ENCODE results near the gene FSTL5. TPM values are rescaled to one million over a fixed set of nuclear protein-coding genes. Genes with fewer than 3 reads are reported as not detected.

Gene FSTL5
- not detected in 2 replicates for total RNA-seq (2021)
- long read RNA-seq = 0 reads

DNA sequence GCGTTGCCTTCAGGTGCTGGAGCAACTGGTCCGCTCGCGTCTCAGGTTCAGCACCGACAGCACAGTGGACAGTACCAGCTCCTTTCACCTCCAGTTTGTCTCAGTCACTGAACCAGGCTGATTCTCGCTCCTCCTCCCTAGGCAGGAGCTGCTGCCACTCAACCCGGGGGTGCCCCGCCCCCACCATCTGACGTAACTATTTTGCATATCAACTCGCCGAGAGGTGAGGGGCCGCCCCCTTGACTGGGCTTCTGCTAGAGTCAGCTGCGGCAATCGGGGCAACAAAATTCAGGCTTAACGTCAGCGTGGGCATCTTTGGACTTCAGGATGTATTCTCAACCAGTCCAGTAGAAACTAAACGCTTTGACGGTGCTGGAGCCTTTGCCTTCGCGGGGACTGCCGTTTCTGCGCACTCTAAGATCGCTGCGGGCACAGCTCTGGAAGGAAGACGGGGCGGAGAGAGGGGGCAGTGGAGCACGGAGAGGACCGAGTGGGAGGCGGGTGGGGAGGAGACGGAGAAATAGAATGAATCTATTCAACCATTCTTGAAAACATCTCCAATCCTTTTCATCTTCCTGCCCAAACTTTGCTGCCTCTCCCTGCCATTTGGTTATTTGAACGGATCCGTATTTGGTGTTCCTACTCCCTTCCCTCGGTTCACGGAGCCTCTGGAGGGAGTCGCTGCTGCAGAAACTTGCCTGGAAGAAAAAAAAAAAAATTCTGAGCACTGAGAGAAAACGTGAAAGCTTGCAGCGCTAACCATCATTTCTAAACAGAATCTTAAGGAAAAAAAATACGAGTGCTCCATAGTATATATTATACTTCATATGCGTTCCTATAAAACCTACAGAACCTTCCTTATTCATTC, at the start of gene FSTL5:
TSS of gene FSTL5 (minus strand) at position 109 of the 868 bp plus-strand sequence. CDS start 52,604 bp downstream, outside the sequence.
- peak within 1 kb of the TSS; percentile 65 for H3K9ac ChIP-seq (ENCODE audit: extremely low read depth, insufficient read length, low read length)

More for the DNA sequence above, at the start of gene FSTL5:
- H2BK15ac ChIP-seq (ENCODE audit: low read depth, low read length) = no peak within 1 kb of the TSS
- no peaks in the 10 kb centered on the region for H3K9me3 ChIP-seq (ENCODE audit: control insufficient read depth, low read depth, low read length)
- TF ChIP-seq, protein P1, sequence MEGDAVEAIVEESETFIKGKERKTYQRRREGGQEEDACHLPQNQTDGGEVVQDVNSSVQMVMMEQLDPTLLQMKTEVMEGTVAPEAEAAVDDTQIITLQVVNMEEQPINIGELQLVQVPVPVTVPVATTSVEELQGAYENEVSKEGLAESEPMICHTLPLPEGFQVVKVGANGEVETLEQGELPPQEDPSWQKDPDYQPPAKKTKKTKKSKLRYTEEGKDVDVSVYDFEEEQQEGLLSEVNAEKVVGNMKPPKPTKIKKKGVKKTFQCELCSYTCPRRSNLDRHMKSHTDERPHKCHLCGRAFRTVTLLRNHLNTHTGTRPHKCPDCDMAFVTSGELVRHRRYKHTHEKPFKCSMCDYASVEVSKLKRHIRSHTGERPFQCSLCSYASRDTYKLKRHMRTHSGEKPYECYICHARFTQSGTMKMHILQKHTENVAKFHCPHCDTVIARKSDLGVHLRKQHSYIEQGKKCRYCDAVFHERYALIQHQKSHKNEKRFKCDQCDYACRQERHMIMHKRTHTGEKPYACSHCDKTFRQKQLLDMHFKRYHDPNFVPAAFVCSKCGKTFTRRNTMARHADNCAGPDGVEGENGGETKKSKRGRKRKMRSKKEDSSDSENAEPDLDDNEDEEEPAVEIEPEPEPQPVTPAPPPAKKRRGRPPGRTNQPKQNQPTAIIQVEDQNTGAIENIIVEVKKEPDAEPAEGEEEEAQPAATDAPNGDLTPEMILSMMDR (conservative IDR thresholded peaks at IDR 0.05) = no peak
- H3K4me3 Mint-ChIP-seq = peak within 1 kb of the TSS; percentile 96 to 99
- no peaks in the 10 kb centered on the region for H3K79me1 ChIP-seq (ENCODE audit: insufficient read depth, low read depth, low read length, poor library complexity, severe bottlenecking)
- H4K5ac ChIP-seq (ENCODE audit: insufficient read length, low read depth, low read length) = no peak within 1 kb of the TSS
- H3K56ac ChIP-seq (ENCODE audit: insufficient read length, low read depth, low read length) = peak within 1 kb of the TSS; percentile 17
- H3K36me3 Mint-ChIP-seq (ENCODE audit: insufficient read depth in 1 of 3, low read depth in 3 of 3) = no peaks in the 10 kb centered on the region
- H3K4ac ChIP-seq (ENCODE audit: low read depth, low read length) = no peak within 1 kb of the TSS
- H4K20me1 ChIP-seq (ENCODE audit: control insufficient read depth, insufficient read depth, insufficient read length) = no peaks in the 10 kb centered on the region
- peaks cover 21% of the 10 kb centered on the region for H3K27me3 Mint-ChIP-seq (ENCODE audit: low read depth)
- no peak within 1 kb of the TSS for H2BK12ac ChIP-seq (ENCODE audit: insufficient read length, low read depth, low read length)
- no peak within 1 kb of the TSS for H3K27ac ChIP-seq (ENCODE audit: insufficient read length, low read depth, low read length)
- H3K18ac ChIP-seq (ENCODE audit: insufficient read length, low read depth, low read length) = peak within 1 kb of the TSS; percentile 65
- H3T11ph ChIP-seq (ENCODE audit: low read length) = no peak within 1 kb of the TSS
- H3K4me1 Mint-ChIP-seq = peaks cover 10 to 11% of the 10 kb centered on the region in 2 experiments
- peak within 1 kb of the TSS; percentile 68 for H2AFZ ChIP-seq (ENCODE audit: low read length)
- H3K14ac ChIP-seq (ENCODE audit: insufficient read depth, low read length) = peak within 1 kb of the TSS; percentile 47; the same call in 1 of the 2 replicates
- peak; percentile 99 for DNase-seq
- H3K23me2 ChIP-seq (ENCODE audit: insufficient read length, low read depth, low read length, poor library complexity, severe bottlenecking) = peaks cover 4% of the 10 kb centered on the region
- no peaks in the 10 kb centered on the region; the same call in 1 of the 2 replicates for H3K4me1 ChIP-seq (ENCODE audit: insufficient read depth, low read length)
- H3K79me2 ChIP-seq (ENCODE audit: insufficient read depth, low read length) = no peaks in the 10 kb centered on the region
- H2BK120ac ChIP-seq (ENCODE audit: low read depth, low read length, poor library complexity, severe bottlenecking) = no peak within 1 kb of the TSS
- H2BK5ac ChIP-seq (ENCODE audit: insufficient read length, low read length) = no peak within 1 kb of the TSS
- WGBS (ENCODE audit: extremely low coverage, insufficient read length, low lambda C conversion rate) = no CpG with 5 or more reads among the region's 39 CpGs
- H3K27ac Mint-ChIP-seq = peak within 1 kb of the TSS; percentile 91 to 98 (median 95); a peak in 5 of 7 replicates
- H3K27me3 ChIP-seq (ENCODE audit: insufficient read depth, low read length) = no peaks in the 10 kb centered on the region
- no peak within 1 kb of the TSS for H2BK20ac ChIP-seq (ENCODE audit: low read depth, low read length, poor library complexity, severe bottlenecking)
- no peak within 1 kb of the TSS for H3K23ac ChIP-seq (ENCODE audit: insufficient read length, low read depth, low read length)
- H4K91ac ChIP-seq (ENCODE audit: insufficient read length, low read depth, low read length) = no peak within 1 kb of the TSS
- no peaks in the 10 kb centered on the region for H3K9me3 Mint-ChIP-seq
- no peak within 1 kb of the TSS for H4K8ac ChIP-seq (replicated peaks; ENCODE audit: insufficient read length, low read depth, low read length)
- H3K4me2 ChIP-seq (ENCODE audit: insufficient read depth, insufficient read length, low read length) = peak within 1 kb of the TSS; percentile 76
- no peak within 1 kb of the TSS for H2AK5ac ChIP-seq (ENCODE audit: insufficient read length, low read length)

Measured in H9 (cell line).